ENCODE results near the gene NARF.
"Not testable (repeated sequence)": the region's sequence is repeated elsewhere in the genome, so short reads cannot be mapped to it uniquely, and the experiment has no call there.

- TF ChIP-seq, protein P1, sequence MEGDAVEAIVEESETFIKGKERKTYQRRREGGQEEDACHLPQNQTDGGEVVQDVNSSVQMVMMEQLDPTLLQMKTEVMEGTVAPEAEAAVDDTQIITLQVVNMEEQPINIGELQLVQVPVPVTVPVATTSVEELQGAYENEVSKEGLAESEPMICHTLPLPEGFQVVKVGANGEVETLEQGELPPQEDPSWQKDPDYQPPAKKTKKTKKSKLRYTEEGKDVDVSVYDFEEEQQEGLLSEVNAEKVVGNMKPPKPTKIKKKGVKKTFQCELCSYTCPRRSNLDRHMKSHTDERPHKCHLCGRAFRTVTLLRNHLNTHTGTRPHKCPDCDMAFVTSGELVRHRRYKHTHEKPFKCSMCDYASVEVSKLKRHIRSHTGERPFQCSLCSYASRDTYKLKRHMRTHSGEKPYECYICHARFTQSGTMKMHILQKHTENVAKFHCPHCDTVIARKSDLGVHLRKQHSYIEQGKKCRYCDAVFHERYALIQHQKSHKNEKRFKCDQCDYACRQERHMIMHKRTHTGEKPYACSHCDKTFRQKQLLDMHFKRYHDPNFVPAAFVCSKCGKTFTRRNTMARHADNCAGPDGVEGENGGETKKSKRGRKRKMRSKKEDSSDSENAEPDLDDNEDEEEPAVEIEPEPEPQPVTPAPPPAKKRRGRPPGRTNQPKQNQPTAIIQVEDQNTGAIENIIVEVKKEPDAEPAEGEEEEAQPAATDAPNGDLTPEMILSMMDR (conservative IDR thresholded peaks at IDR 0.05; ENCODE audit: low read depth in 2 of 2) = not testable (repeated sequence)
- TF ChIP-seq CREB1 (CRISPR knock-in tag; IDR thresholded peaks at IDR 0.05; ENCODE audit: low read depth); EZH2phosphoT487 (IDR thresholded peaks at IDR 0.05; ENCODE audit: unreplicated experiment); POLR2AphosphoS5 (IDR thresholded peaks at IDR 0.05; ENCODE audit: low read depth); ZNF331 (CRISPR knock-in tag; IDR thresholded peaks at IDR 0.05; ENCODE audit: low read depth); EZH2 (IDR thresholded peaks at IDR 0.05; ENCODE audit: low read depth, unreplicated experiment); JUNB (IDR thresholded peaks at IDR 0.05; ENCODE audit: unreplicated experiment); ZNF114 (CRISPR knock-in tag; IDR thresholded peaks at IDR 0.05): not testable (repeated sequence)
Measured at GRCh38 chr17:82453706-82454105, 4.8 kb upstream of the NARF start.
